Neuron (in vitro differentiated cells): Measurements from ENCODE around the gene EFHC1.

ENCODE experiments used
- H2AFZ ChIP-seq: one replicate; pipeline ENCODE4 v1.6.1; 2013; ENCODE audit warnings: low read depth, mild to moderate bottlenecking, inconsistent platforms, low read length, moderate library complexity
- H3K27me3 ChIP-seq: one replicate; pipeline ENCODE4 v1.6.1; 2013; ENCODE audit warnings: low read length; ENCODE audit not compliant: insufficient read depth
- H3K36me3 ChIP-seq: one replicate; pipeline ENCODE4 v1.6.1; 2013; ENCODE audit warnings: low read length; ENCODE audit not compliant: insufficient read depth
- H3K4me1 ChIP-seq: one replicate; pipeline ENCODE4 v1.6.1; 2013; ENCODE audit warnings: low read length; ENCODE audit not compliant: insufficient read depth
- H3K4me3 ChIP-seq: 2 replicates; pipeline ENCODE4 v1.5.1; 2013; ENCODE audit warnings: mild to moderate bottlenecking, low read length, moderate library complexity
- H3K9me3 ChIP-seq: one replicate; pipeline ENCODE4 v1.6.1; 2013; ENCODE audit warnings: low read length

The EFHC1 gene

GRCh38 chr6:52389264-52389625, 30.9 kb upstream of the EFHC1 start:
- no peaks in the 10 kb centered on the region for H3K36me3 ChIP-seq
- H2AFZ ChIP-seq: no peak overlapping the region
- no peaks in the 10 kb centered on the region for H3K4me1 ChIP-seq
- no peaks in the 10 kb centered on the region for H3K27me3 ChIP-seq
- H3K9me3 ChIP-seq: peaks cover 3% of the 10 kb centered on the region
- no peak overlapping the region for H3K4me3 ChIP-seq

GRCh38 chr6:52389626-52390360, 30.3 kb upstream of the EFHC1 start:
- no peak overlapping the region for H2AFZ ChIP-seq
- peaks cover 3% of the 10 kb centered on the region for H3K9me3 ChIP-seq
- H3K36me3 ChIP-seq: no peaks in the 10 kb centered on the region
- no peaks in the 10 kb centered on the region for H3K27me3 ChIP-seq
- no peak overlapping the region for H3K4me3 ChIP-seq
- H3K4me1 ChIP-seq: no peaks in the 10 kb centered on the region

GRCh38 chr6:52390361-52390727, 29.8 kb upstream of the EFHC1 start:
- H3K9me3 ChIP-seq: peaks cover 3% of the 10 kb centered on the region
- no peaks in the 10 kb centered on the region for H3K36me3 ChIP-seq
- H3K4me3 ChIP-seq: no peak overlapping the region
- no peaks in the 10 kb centered on the region for H3K27me3 ChIP-seq
- H2AFZ ChIP-seq: no peak overlapping the region
- H3K4me1 ChIP-seq: no peaks in the 10 kb centered on the region

DNA sequence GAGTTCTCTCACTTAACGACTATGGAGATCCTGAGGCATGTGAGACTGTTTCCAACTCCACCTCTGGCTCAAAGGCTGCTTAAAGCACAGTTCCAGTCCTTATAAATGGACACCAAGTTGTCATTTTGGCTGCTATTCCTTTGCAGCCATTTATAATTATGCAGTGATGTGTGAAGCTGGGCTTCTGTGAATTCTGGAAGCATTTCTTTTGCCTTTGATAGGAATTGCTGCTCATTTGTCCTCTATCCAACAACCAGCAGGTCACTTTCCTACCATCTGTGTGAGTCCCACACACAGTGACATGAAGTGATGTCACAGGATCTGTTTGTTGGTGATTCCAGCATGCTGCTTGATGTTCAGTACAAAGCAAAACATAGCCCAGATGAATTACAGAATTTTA, 28.5 kb upstream of the EFHC1 start:
- Histone ChIP-seq H3K4me1 (no peaks in the 10 kb centered on the region), H3K9me3 (peaks cover 3% of the 10 kb centered on the region), H3K36me3 (no peaks in the 10 kb centered on the region)

DNA sequence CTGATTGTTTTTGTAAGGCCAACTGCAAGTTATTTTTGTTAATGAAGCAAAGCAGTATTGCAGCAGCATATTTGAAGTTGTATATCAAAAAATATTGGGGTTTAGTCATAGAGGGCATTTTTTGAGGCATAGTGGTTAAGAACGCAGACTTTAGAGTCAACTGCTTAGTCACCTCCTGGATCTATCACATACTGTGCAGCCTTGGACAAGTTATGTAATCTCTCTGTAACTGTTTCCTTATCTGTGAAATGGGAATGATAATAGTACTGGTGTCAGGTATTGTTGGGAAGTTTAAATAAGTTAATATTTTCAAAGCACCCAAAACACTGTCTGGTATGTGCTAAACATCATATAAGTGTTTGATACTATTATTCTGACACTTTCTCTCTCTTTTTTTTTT, 27.2 kb upstream of the EFHC1 start:
- no peak overlapping the region for H3K4me3 ChIP-seq
- no peaks in the 10 kb centered on the region for H3K4me1 ChIP-seq
- H3K36me3 ChIP-seq: no peaks in the 10 kb centered on the region
- H3K9me3 ChIP-seq: no peaks in the 10 kb centered on the region
- H3K27me3 ChIP-seq: no peaks in the 10 kb centered on the region
- no peak overlapping the region for H2AFZ ChIP-seq

More for the DNA sequence above, 28.5 kb upstream of the EFHC1 start:
- Histone ChIP-seq H3K27me3 (no peaks in the 10 kb centered on the region), H2AFZ (no peak overlapping the region), H3K4me3 (no peak overlapping the region)

DNA sequence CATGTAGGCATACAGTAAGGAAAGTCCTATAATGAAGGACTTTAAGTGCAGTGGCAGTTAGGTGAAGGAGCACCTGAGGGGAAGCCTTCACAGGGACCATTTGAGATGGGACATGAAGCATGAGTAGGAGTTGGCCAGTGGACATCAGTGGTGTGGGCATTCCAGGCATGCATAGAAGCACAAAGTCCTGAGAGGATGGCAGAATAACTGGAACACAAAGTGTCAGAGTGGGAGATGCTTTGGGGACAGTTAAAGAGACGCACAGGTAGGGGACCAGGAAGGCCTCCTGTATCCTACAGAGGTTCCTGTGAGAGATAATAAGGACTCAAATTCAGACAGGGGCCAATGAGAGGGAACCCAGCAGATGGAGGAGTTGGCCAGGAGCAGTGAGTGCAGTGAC, 26.4 kb upstream of the EFHC1 start:
- H2AFZ ChIP-seq: no peak overlapping the region
- H3K36me3 ChIP-seq: no peaks in the 10 kb centered on the region
- no peaks in the 10 kb centered on the region for H3K4me1 ChIP-seq
- H3K9me3 ChIP-seq: no peaks in the 10 kb centered on the region
- H3K4me3 ChIP-seq: no peak overlapping the region
- no peaks in the 10 kb centered on the region for H3K27me3 ChIP-seq

GRCh38 chr6:52394251-52394666, 25.9 kb upstream of the EFHC1 start:
- H2AFZ ChIP-seq: no peak overlapping the region
- no peak overlapping the region for H3K4me3 ChIP-seq
- H3K9me3 ChIP-seq: no peaks in the 10 kb centered on the region
- no peaks in the 10 kb centered on the region for H3K36me3 ChIP-seq
- no peaks in the 10 kb centered on the region for H3K4me1 ChIP-seq
- no peaks in the 10 kb centered on the region for H3K27me3 ChIP-seq

DNA sequence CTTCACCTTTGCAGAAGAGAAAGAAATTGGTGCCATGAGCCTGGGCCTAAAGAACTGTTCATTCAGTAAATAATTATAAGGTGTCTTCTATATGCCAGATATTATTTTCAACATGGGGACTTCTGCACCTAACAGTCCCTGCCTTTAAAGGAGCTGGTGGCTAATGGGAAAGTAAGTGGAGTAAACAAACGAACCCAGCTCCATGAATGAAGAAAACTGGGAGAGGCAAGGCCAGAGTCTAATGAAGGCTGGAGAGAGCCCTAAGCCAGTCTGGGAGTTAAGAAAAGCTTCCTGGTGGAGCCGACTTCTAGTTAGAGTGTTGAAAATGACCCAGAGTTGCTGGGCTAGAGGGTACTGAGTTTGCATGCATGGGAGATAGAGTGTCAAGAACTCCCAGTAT, 24.2 kb upstream of the EFHC1 start:
- no peaks in the 10 kb centered on the region for H3K9me3 ChIP-seq
- no peaks in the 10 kb centered on the region for H3K4me1 ChIP-seq
- H3K36me3 ChIP-seq: no peaks in the 10 kb centered on the region
- H3K27me3 ChIP-seq: no peaks in the 10 kb centered on the region
- no peak overlapping the region for H2AFZ ChIP-seq
- no peak overlapping the region for H3K4me3 ChIP-seq

DNA sequence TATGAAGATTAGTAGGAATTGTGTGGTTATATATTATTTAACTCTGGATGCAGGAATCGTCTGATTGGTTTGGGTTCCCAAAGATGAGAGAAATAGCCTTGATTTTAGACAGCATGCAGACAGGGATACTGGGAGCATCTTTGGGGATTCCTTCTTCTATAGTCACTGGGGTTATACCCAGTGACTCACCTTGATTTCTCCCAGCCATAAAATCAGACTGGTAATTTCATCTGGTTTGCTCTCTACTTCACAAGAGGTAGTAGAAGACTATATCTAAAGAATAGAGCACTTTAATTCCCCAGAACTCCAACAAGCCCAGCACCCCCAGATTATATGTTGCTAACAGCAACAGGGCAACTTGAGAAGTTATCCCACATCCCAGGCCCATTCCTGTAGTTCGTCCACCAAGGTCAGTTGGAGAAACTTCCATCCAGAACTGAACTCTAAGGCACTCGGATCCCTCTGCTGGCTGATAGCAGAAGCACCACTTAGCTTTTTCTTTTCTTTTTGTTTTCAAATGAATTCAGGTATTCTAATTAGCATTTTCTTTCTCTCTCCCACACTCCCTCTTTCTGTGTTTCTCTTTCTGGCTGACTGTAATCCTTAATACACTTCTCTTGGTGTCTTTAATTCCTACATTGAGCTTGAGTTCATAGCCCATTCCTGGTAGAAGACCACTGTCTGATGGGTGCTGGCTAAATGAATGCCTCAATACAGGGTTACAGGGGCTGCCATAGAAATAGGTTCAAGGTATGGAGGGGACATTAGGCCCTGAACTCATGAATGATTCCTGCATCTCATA, 20.4 kb upstream of the EFHC1 start:
- Histone ChIP-seq H3K9me3 (peaks cover 4% of the 10 kb centered on the region), H3K36me3 (peaks cover 13% of the 10 kb centered on the region), H3K4me1 (no peaks in the 10 kb centered on the region), H3K27me3 (no peaks in the 10 kb centered on the region), H3K4me3 (no peak overlapping the region), H2AFZ (no peak overlapping the region)

GRCh38 chr6:52400313-52401041, 19.7 kb upstream of the EFHC1 start:
- Histone ChIP-seq H3K4me3 (no peak overlapping the region), H3K9me3 (peaks cover 4% of the 10 kb centered on the region), H3K36me3 (peaks cover 14% of the 10 kb centered on the region), H2AFZ (no peak overlapping the region), H3K27me3 (no peaks in the 10 kb centered on the region), H3K4me1 (no peaks in the 10 kb centered on the region)

GRCh38 chr6:52403086-52403485, 17.1 kb upstream of the EFHC1 start:
- Histone ChIP-seq H3K27me3 (no peaks in the 10 kb centered on the region), H3K4me1 (no peaks in the 10 kb centered on the region), H3K36me3 (peaks cover 14% of the 10 kb centered on the region), H2AFZ (no peak overlapping the region), H3K9me3 (peaks cover 4% of the 10 kb centered on the region), H3K4me3 (no peak overlapping the region)

GRCh38 chr6:52403627-52404026, 16.5 kb upstream of the EFHC1 start:
- H3K36me3 ChIP-seq: peaks cover 14% of the 10 kb centered on the region
- no peak overlapping the region for H3K4me3 ChIP-seq
- no peaks in the 10 kb centered on the region for H3K27me3 ChIP-seq
- peaks cover 4% of the 10 kb centered on the region for H3K9me3 ChIP-seq
- H3K4me1 ChIP-seq: no peaks in the 10 kb centered on the region
- H2AFZ ChIP-seq: no peak overlapping the region

- Histone ChIP-seq H3K9me3 (peaks cover 4% of the 10 kb centered on the region), H3K4me1 (no peaks in the 10 kb centered on the region), H2AFZ (no peak overlapping the region), H3K4me3 (no peak overlapping the region), H3K27me3 (no peaks in the 10 kb centered on the region), H3K36me3 (peaks cover 14% of the 10 kb centered on the region)
Observed at GRCh38 chr6:52405243-52405642, 14.9 kb upstream of the EFHC1 start.
